Endothelial cell of umbilical vein (primary cell): ENCODE measurements around the gene EVA1A. TPM values are rescaled to one million over a fixed set of nuclear protein-coding genes. Genes with fewer than 3 reads are reported as not detected.

Source experiments
- BruUV-seq: library from RNA; stranded (reverse); fragments of 400-500 nt; replicated peaks from 2 replicates; lab custom pipeline; 2021; lab: Mats Ljungman, UMichigan
- CTCF ChIA-PET: fragments of 300-600, 350-600 bp; sonication (Branson Sonifier 250); formaldehyde crosslinking; loops from one replicate; lab custom pipeline; 2021; ENCODE audit warnings: antibody characterized with exemption, inconsistent platforms; lab: Charles Lee
- POLR2A ChIA-PET: fragments of 300-600, 350-600 bp; sonication (Branson Sonifier 250); formaldehyde crosslinking; loops from one replicate; lab custom pipeline; 2021; ENCODE audit warnings: antibody characterized with exemption, inconsistent platforms; lab: Charles Lee
- DNase-seq: peaks from one replicate; pipeline ENCODE4 v3.0.0-alpha.2; 2011; ENCODE audit warnings: low read depth, low spot score
- FAIRE-seq: peaks from 2 replicates; lab custom pipeline; 2011; peaks lifted over from hg19 to GRCh38; lab: Jason Lieb, UNC
- H2AFZ ChIP-seq: 2 replicates; pipeline ENCODE4 v1.6.0; 2012; ENCODE audit warnings: low read depth, low read length, control low read depth, inconsistent platforms
- H3K27ac ChIP-seq: 2 replicates; pipeline ENCODE4 v1.5.1; 2011; ENCODE audit warnings: low read depth, mild to moderate bottlenecking, control low read depth, low read length, moderate library complexity; ENCODE audit not compliant: insufficient read depth
- H3K27me3 ChIP-seq, 2 experiments: 2 replicates each; pipeline versions ENCODE4 v1.6.0 to v1.6.1; 2011; ENCODE audit warnings: low read length in 2 of 2, mixed read lengths in 1 of 2; ENCODE audit not compliant: control insufficient read depth in 2 of 2, insufficient read depth in 2 of 2
- H3K36me3 ChIP-seq, 2 experiments: 2 replicates in 1 of 2; 3 replicates in 1 of 2; pipeline ENCODE4 v1.5.1; 2011; ENCODE audit warnings: low read length in 2 of 2, mild to moderate bottlenecking in 1 of 2, moderate library complexity in 1 of 2; ENCODE audit not compliant: control insufficient read depth in 2 of 2, insufficient read depth in 2 of 2; ENCODE audit errors: extremely low read depth in 1 of 2
- H3K4me1 ChIP-seq: 3 replicates; pipeline ENCODE4 v1.5.1; 2011; ENCODE audit warnings: mild to moderate bottlenecking, low read length; ENCODE audit not compliant: control insufficient read depth, insufficient read depth; ENCODE audit errors: extremely low read depth
- H3K4me2 ChIP-seq: 2 replicates; pipeline ENCODE4 v1.6.1; 2011; ENCODE audit warnings: low read length, control low read depth, mixed read lengths; ENCODE audit not compliant: insufficient read depth
- H3K4me3 ChIP-seq, 3 experiments: fragments of 200-600 bp in 1 of 3; sonication (generic), shearing (Covaris generic) in 1 of 3; replicated peaks in 1 of 3; 2 replicates each; pipeline ENCODE4 v1.5.1; 2011 to 2016; ENCODE audit warnings: control low read depth in 3 of 3, low read length in 3 of 3, mild to moderate bottlenecking in 2 of 3, inconsistent platforms in 1 of 3, low read depth in 1 of 3, moderate library complexity in 1 of 3; ENCODE audit not compliant: insufficient read depth in 1 of 3
- H3K79me2 ChIP-seq: 2 replicates; pipeline ENCODE4 v1.6.0; 2012; ENCODE audit warnings: low read length, inconsistent platforms; ENCODE audit not compliant: control insufficient read depth, insufficient read depth
- H3K9ac ChIP-seq: replicated peaks from 2 replicates; pipeline ENCODE3; 2011; ENCODE audit warnings: low read length, control low read depth; ENCODE audit not compliant: insufficient read depth; ENCODE audit errors: extremely low read depth
- H3K9me1 ChIP-seq: replicated peaks from 3 replicates; pipeline ENCODE4 v1.6.0; 2011; ENCODE audit warnings: mild to moderate bottlenecking, low read length; ENCODE audit not compliant: control insufficient read depth, insufficient read depth; ENCODE audit errors: extremely low read depth
- H3K9me3 ChIP-seq: replicated peaks from 2 replicates; pipeline ENCODE4 v1.5.1; 2012; ENCODE audit warnings: low read length, inconsistent platforms; ENCODE audit not compliant: control insufficient read depth, insufficient read depth
- H4K20me1 ChIP-seq: replicated peaks from 2 replicates; pipeline ENCODE3; 2011; ENCODE audit warnings: mild to moderate bottlenecking, low read length; ENCODE audit not compliant: control insufficient read depth, insufficient read depth; ENCODE audit errors: extremely low read depth
- EZH2 ChIP-seq: IDR thresholded peaks from 2 replicates; pipeline ENCODE4 v1.6.1; 2012; ENCODE audit warnings: borderline replicate concordance, low read depth, mild to moderate bottlenecking, moderate library complexity, low read length, inconsistent platforms; ENCODE audit not compliant: severe bottlenecking
- FOS ChIP-seq: IDR thresholded peaks from 2 replicates; pipeline ENCODE4 v1.6.1; 2011; ENCODE audit warnings: mild to moderate bottlenecking, low read length, moderate library complexity, borderline replicate concordance; ENCODE audit not compliant: insufficient read depth
- GATA2 ChIP-seq: IDR thresholded peaks from 2 replicates; pipeline ENCODE4 v1.7.0; 2011; ENCODE audit warnings: low read depth, mild to moderate bottlenecking, moderate library complexity, mixed read lengths, low read length; ENCODE audit not compliant: insufficient read length, insufficient read depth
- JUN ChIP-seq: IDR thresholded peaks from 2 replicates; pipeline ENCODE4 v1.6.1; 2011; ENCODE audit warnings: borderline replicate concordance, low read depth; ENCODE audit not compliant: insufficient read length, insufficient read depth
- MYC ChIP-seq: IDR thresholded peaks from one replicate; pipeline ENCODE4 v1.6.1; 2011; ENCODE audit warnings: mild to moderate bottlenecking, low read depth, low read length
- POLR2A ChIP-seq: IDR thresholded peaks from 2 replicates; pipeline ENCODE4 v1.6.1; 2012; ENCODE audit warnings: low read depth, mild to moderate bottlenecking, control low read depth, low read length
- POLR2AphosphoS5 ChIP-seq: IDR thresholded peaks from 2 replicates; pipeline ENCODE4 v1.6.1; 2012; ENCODE audit warnings: low read depth, mild to moderate bottlenecking, control low read depth, low read length, moderate library complexity; ENCODE audit not compliant: insufficient read depth
- dilution Hi-C: fragments of 300-500 bp; cut with MboI; formaldehyde crosslinking; loops from one replicate; pipeline ENCODE4 v1.15.0; 2019; ENCODE audit warnings: low sequenced_read_pairs; ENCODE audit not compliant: extremely low pct_ligation_motif_present
- intact Hi-C: fragments of 100-400 bp; cut with micrococcal nuclease; formaldehyde crosslinking; loops from one replicate; pipeline ENCODE4 v1.10.0; 2022
- polyA plus RNA-seq, 4 experiments: library from polyadenylated mRNA; depleted of rRNA in 3 of 4; stranded (reverse) in 3 of 4; unstranded in 1 of 4; fragments of >200 nt; gene quantifications; 2 replicates each; pipeline versions ENCODE4 v1.2.1 to v1.2.3, GENCODE V29; 2011 to 2012; ENCODE audit warnings: missing spikeins in 1 of 4
- total RNA-seq: library from RNA; stranded (reverse); gene quantifications from 2 replicates; pipeline ENCODE4 v1.2.3, GENCODE V29; 2021
- TF ChIP-seq, protein P1 (sequence below), 2 donors: IDR thresholded peaks; 1 replicate in 1 of 2; 2 replicates in 1 of 2; pipeline ENCODE4 v1.5.1; 2011; ENCODE audit warnings: low read length in 2 of 2, mild to moderate bottlenecking in 2 of 2, moderate library complexity in 2 of 2, control low read depth in 1 of 2, inconsistent platforms in 1 of 2, low read depth in 1 of 2; ENCODE audit not compliant: insufficient read depth in 1 of 2; ENCODE audit errors: extremely low read depth in 1 of 2
- TF ChIP-seq, protein P2 (sequence below): IDR thresholded peaks from 2 replicates; pipeline ENCODE4 v1.6.1; 2011; ENCODE audit not compliant: insufficient read depth, insufficient read length

EVA1A gene
- total and polyA plus RNA-seq, 2 donors (not counting 3 experiments of a cell fraction or from before 2014, with no cell fraction given), result 52.6 to 66.5 TPM

DNA sequence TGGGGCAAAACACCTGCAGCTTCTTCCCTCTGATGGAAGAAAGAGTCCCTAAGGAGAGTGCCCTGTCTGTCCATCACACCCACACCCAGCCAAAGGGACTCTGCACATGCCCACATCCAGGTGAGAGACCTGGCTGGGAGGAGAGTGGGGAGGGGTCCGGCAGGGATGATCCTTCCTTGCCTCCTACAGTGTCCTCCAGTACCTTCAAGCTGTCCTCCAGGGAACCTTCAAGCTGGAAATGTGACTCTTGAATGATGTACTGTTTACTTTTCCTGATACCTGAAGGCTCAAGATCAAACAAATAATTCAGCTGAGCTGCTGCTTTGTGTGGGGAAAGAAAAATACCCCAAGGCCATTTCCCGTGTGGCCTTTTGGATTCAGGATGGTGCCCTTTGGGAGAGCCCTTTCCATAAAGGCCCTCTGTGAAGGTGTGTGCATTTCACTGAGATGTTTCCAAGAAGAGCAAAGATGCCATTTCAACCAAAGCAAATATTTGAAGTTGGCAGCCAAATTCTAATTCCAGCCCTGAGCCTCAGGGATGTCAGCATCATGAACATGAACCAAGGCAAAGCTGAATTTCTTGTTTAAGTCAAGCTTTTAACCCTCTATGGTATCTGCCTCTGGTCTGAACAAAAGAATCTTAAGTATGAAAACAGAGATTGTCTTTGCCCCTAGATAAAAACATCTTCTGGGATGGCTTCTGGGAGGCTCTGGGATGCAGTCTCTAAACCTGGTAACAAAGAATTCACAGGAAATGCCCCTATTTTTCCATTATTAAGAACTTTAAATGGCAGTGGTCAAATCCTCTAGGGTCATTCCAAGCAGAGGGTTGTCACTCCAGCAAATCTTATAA is 11.1 kb downstream of the EVA1A start:
- TF ChIP-seq EZH2 (no peak), POLR2AphosphoS5 (no peak), JUN (no peak), FOS (no peak), GATA2 (no peak), MYC (no peak), POLR2A (no peak)
- TF ChIP-seq, protein P1, sequence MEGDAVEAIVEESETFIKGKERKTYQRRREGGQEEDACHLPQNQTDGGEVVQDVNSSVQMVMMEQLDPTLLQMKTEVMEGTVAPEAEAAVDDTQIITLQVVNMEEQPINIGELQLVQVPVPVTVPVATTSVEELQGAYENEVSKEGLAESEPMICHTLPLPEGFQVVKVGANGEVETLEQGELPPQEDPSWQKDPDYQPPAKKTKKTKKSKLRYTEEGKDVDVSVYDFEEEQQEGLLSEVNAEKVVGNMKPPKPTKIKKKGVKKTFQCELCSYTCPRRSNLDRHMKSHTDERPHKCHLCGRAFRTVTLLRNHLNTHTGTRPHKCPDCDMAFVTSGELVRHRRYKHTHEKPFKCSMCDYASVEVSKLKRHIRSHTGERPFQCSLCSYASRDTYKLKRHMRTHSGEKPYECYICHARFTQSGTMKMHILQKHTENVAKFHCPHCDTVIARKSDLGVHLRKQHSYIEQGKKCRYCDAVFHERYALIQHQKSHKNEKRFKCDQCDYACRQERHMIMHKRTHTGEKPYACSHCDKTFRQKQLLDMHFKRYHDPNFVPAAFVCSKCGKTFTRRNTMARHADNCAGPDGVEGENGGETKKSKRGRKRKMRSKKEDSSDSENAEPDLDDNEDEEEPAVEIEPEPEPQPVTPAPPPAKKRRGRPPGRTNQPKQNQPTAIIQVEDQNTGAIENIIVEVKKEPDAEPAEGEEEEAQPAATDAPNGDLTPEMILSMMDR (IDR thresholded peaks at IDR 0.05; ENCODE audit: extremely low read depth in 1 of 2, insufficient read depth in 1 of 2, low read depth in 1 of 2, low read length in 2 of 2), result no peak
- TF ChIP-seq, protein P2, sequence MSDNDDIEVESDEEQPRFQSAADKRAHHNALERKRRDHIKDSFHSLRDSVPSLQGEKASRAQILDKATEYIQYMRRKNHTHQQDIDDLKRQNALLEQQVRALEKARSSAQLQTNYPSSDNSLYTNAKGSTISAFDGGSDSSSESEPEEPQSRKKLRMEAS, result no peak
- dilution Hi-C loops (no loop called here), intact Hi-C loops (loop anchor here (5.0 kb wide), 1 partner anchor 82 kb away; no protein-coding TSS in a partner anchor)
- Histone ChIP-seq H3K27me3 (no peaks in the 10 kb centered on the region), H3K4me3 (no peak overlapping the region), H3K27ac (no peak overlapping the region), H3K36me3 (peaks cover 4 to 9% of the 10 kb centered on the region in 2 experiments), H3K4me2 (no peak overlapping the region), H3K9me1 (peaks cover 3% of the 10 kb centered on the region), H2AFZ (no peak overlapping the region), H3K9me3 (no peaks in the 10 kb centered on the region), H3K79me2 (peaks cover 34% of the 10 kb centered on the region), H3K4me1 (peaks cover 12% of the 10 kb centered on the region), H4K20me1 (peaks cover 7% of the 10 kb centered on the region), H3K9ac (no peak overlapping the region)
- BruUV-seq, result no TSS peak
- POLR2A ChIA-PET, result no interaction called here
- DNase-seq (no peak), FAIRE-seq (no peak)
- CTCF ChIA-PET, result interaction anchor here (3.2 kb wide), 1 partner anchor 11 kb away, joined by 10 read pairs; the partner anchor contains the start of gene EVA1A
